22Rv1 (cell line): Measurements from ENCODE around the gene PROK1.
"Not testable (repeated sequence)": the region's sequence is repeated elsewhere in the genome, so short reads cannot be mapped to it uniquely, and the experiment has no call there.

Experiments
- H3K27ac ChIP-seq: fragments of 450-650 bp; 2 replicates; pipeline ENCODE4 v1.5.1; 2017
- ZFX ChIP-seq: fragments of 450-650 bp; IDR thresholded peaks from 2 replicates; pipeline ENCODE4 v1.6.1; 2017; ENCODE audit warnings: antibody characterized with exemption, borderline replicate concordance
- TF ChIP-seq, protein P1 (sequence below): fragments of 450-650 bp; IDR thresholded peaks from 2 replicates; pipeline ENCODE4 v1.5.1; 2017; ENCODE audit warnings: mild to moderate bottlenecking

The PROK1 gene

DNA sequence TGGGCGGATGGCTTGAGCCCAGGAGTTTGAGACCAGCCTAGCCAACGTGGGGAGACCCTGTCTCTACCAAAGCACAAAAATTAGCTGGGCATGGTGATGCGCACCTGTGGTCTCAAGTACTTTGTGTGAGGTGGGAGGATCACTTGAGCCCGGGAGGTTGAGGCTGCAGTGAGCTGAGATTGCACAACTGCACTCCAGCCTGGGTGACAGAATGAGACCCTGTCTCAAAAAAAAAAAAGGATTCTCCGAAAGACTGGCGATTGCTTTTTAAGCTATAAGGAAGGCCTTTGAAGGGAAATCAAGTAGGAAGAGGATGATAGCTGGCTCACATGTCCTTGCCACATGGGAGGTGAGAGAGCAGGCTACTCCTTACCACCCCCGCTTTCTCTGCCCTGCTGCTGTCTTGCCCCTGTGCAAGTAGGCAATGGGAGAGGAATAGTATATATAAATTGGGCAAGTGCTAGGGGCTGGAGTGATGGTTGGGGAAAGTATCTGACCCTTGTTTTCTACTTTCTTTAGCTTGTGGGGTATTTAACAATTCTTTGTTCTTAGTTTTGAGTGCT is 39.7 kb upstream of the PROK1 start:
- no peak overlapping the region for H3K27ac ChIP-seq
- TF ChIP-seq, protein P1, sequence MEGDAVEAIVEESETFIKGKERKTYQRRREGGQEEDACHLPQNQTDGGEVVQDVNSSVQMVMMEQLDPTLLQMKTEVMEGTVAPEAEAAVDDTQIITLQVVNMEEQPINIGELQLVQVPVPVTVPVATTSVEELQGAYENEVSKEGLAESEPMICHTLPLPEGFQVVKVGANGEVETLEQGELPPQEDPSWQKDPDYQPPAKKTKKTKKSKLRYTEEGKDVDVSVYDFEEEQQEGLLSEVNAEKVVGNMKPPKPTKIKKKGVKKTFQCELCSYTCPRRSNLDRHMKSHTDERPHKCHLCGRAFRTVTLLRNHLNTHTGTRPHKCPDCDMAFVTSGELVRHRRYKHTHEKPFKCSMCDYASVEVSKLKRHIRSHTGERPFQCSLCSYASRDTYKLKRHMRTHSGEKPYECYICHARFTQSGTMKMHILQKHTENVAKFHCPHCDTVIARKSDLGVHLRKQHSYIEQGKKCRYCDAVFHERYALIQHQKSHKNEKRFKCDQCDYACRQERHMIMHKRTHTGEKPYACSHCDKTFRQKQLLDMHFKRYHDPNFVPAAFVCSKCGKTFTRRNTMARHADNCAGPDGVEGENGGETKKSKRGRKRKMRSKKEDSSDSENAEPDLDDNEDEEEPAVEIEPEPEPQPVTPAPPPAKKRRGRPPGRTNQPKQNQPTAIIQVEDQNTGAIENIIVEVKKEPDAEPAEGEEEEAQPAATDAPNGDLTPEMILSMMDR: no peak
- no peak for TF ChIP-seq ZFX

DNA sequence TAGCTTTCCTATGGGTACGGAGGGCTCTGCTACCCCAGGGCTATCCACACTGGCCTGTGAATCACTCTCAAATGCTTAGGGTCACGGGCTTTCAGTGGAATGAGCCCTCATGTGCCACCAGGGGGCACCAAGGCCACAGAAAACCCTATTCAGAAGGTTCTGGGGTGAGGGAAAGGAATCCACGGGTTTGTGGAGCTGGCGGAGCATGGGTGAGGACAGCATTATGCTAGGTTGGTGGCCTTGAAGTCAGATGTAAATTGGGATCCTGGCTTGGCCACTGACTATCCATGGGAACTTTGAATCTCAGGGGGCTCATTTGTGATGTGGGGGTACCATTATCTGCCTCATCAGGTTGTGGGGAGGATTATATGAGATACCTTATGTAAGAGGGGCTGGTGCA is 38.4 kb upstream of the PROK1 start:
- H3K27ac ChIP-seq: no peak overlapping the region
- TF ChIP-seq ZFX: no peak
- TF ChIP-seq, protein P1: peak; percentile 76

DNA sequence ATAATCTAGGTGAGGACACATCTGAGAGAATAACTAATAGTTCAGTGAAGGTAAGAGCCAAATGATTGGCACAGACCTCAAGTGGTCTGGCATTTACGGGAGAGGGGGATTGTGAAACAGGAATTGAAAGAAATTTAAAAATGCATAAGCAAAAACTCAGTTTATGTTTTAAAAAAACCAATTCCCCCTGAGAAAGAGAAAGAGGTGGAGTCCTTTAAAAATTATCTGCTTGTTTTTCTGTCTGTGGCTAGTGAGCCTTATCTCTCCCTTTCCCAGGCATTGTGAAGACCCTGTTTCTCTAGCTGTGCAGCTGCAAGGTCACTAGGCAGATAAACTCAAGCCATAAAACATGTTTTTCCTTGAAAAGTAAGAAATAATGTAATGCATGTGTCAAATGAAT is 37.9 kb upstream of the PROK1 start:
- H3K27ac ChIP-seq: not testable (repeated sequence)

DNA sequence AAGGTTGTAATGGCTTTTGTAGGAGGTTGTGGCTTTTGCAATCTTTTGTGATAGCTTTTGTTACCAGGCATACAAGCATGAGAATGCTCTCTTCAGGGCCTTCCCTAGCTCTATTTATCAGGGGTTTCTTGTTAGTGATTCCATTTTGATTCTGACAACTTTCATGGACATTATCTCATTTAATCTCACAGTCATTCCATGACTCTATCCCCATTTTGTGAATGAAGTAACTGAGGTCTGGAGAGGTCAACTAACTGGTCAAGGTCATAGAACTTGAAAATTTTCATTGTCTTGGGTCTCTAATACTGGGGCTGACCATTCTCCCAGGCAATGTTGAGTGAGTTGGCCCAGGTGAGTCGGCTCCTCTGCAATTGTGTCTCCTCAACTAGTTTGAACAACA is 32.2 kb upstream of the PROK1 start:
- H3K27ac ChIP-seq: no peak overlapping the region
- no peak for TF ChIP-seq ZFX
- TF ChIP-seq, protein P1: no peak

DNA sequence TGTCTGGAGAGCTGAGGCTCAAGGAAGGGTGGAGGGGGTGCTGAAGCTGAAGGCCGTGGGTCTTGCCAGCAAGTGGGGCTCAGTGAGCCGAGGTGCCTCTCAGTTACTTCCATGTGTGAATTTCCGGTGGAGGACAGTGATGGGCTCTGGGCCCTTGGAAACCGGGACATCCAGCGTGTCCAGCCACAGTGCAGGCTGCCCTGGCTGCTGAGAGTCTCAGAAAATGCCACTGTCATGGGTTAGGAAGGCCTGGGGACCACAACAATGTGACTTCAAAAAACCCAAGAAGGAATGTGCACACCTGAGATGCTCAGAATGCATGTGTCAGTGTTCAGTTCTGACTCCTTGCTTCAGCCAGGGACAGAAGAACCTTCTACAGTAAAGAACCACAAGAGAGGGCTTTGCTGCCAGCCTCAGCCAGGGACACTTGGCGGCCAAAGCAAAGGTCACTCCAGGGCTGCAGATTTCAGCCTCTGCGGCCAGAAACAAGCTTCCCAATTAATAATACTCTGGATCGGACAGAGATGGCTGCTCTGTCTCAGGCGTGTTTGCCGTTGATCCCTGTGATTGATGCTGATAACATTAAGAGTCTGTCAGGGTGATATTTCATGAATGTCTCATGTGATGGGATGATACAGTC is 30.8 kb upstream of the PROK1 start:
- no peak for TF ChIP-seq ZFX
- TF ChIP-seq, protein P1: no peak
- H3K27ac ChIP-seq: no peak overlapping the region

DNA sequence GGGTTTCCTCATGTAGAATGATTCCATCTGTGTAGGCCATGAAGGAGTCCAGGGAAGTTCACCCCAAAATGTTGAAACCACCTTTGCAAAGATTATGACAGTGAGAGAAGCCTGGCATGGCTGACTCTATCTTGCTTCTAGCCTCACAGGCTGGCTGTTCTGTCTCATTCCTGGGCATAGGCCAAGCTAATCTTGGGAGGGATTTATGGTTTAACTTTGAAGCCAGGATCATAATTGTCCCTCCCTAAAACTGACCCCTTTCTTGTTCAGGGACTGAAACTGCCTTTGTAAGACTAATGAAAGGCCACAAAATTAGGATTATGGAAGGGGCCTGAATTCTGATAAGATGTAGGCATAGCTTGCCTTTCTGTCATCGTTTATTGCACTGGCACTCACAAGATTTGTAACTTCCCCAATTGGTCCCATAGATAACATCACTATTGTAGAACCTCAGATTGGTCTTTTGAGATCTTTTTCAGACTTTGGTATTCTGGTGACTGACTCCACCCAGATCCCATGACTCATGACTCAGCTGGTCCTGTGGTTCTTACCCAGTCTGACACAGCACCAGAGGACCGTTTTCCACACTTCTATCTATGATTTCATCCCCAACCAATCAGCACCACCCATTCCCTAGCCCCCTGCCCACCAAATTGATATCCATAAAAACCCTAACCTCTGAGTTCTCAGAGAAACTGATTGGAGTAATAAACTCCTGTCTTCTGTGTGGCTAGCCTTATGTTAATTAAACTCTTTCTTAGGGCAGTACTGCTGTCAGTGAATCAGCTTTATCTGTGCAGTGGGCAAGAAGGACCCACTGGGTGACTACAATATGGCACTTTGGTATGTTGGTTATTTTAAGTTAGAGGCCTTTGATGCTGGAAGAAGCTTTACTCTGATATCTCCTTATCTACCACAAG is 29.8 kb upstream of the PROK1 start:
- TF ChIP-seq ZFX: no peak
- TF ChIP-seq, protein P1: no peak
- no peak overlapping the region for H3K27ac ChIP-seq

DNA sequence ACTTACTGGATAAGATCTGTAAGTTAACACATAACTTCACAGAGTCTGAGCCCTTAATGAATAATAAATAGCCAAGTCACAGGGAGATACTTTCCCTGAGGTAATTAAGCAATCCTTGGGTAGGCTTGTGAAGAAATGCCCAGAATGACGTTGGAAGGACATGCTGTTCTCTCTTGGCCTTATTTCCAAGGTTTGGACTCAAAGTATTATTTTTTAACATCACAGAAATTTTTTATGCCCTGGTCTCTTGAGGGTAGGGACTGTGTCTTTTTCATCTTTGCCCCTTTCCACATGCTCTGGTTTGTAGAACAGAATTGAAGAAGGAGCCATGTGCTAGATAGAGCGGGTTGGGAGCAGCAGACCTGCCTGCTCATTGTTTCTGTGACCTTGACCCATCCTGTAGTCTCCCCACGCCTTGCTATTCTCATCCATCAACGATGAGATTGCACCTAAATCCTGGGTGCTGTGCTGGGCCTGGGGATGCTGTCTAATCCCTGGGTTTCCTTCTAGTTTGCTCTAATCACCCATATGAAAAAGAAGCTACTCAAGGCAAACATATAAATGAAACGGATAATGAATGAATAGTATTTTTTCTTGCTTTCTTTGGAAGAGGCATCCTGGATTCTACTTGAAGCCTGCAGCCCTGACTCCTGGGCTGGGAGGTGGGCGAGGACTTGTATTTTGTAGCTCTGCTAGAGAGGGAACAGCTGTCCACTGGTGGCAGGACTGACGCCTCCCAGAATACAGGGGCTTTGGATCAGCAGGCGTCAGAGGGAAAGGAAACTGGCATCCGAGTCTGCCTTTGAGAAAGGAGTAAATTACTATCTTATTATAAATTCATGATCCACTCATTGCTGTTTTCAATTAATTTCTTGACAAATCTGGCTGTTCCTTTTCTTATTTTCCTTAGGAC is 26.0 kb upstream of the PROK1 start:
- no peak overlapping the region for H3K27ac ChIP-seq

More for the DNA sequence above, 26.0 kb upstream of the PROK1 start:
- TF ChIP-seq, protein P1: no peak
- TF ChIP-seq ZFX: no peak
